Measurements from ENCODE around the gene NPLOC4.
"Not testable (repeated sequence)": the region's sequence is repeated elsewhere in the genome, so short reads cannot be mapped to it uniquely, and the experiment has no call there.

NPLOC4 gene

DNA sequence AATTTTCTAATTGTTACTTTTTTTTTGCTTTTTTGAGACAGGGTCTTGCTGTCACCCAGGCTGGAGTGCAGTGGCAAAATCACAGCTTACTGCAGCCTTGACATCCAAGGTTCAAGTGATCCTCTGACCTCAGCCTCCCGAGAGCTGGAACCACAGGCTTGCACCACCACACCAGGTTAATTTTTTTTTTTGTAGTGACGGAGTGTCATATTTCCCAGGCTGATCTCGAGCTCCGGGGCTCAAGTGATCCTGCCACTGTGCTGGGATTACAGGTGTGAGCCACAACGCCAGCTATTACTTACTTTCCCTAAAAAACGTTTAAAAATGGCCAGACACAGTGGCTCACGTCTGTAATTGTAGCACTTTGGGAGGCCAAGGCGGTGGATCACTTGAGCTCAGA is 6.6 kb downstream of the NPLOC4 start:
- H3K36me3 Mint-ChIP-seq (ENCODE audit: low read depth): peaks cover 50% of the 10 kb centered on the region
- H3K4me3 Mint-ChIP-seq: no peak overlapping the region
- H3K9me3 Mint-ChIP-seq: no peaks in the 10 kb centered on the region
- H3K27me3 Mint-ChIP-seq: no peaks in the 10 kb centered on the region
- peaks cover 9% of the 10 kb centered on the region for H3K4me1 Mint-ChIP-seq (ENCODE audit: low read depth)
- H3K27ac Mint-ChIP-seq: no peak overlapping the region

- peaks cover 63% of the 10 kb centered on the region for H3K36me3 Mint-ChIP-seq (ENCODE audit: low read depth)
- H3K27ac Mint-ChIP-seq: no peak overlapping the region
- H3K4me3 Mint-ChIP-seq: no peak overlapping the region
- H3K27me3 Mint-ChIP-seq: no peaks in the 10 kb centered on the region
- peaks cover 4% of the 10 kb centered on the region for H3K4me1 Mint-ChIP-seq (ENCODE audit: low read depth)
- H3K9me3 Mint-ChIP-seq: no peaks in the 10 kb centered on the region
These were observed 15.3 kb downstream of the NPLOC4 start for GRCh38 chr17:81621494-81622130.

DNA sequence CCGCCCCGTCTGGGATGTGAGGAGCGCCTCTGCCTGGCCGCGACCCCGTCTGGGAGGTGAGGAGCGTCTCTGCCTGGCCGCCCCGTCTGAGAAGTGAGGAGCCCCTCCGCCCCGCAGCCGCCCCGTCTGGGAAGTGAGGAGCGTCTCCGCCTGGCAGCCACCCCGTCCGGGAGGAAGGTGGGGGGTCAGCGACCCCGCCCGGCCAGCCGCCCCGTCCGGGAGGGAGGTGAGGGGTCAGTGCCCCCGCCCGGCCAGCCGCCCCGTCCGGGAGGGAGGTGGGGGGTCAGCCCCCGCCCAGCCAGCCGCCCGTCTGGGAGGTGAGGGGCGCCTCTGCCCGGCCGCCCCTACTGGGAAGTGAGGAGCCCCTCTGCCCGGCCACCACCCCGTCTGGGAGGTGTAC is 18.6 kb downstream of the NPLOC4 start:
- H3K4me1 Mint-ChIP-seq (ENCODE audit: low read depth): peaks cover 31% of the 10 kb centered on the region
- not testable (repeated sequence) for H3K27me3 Mint-ChIP-seq, H3K4me3 Mint-ChIP-seq, H3K27ac Mint-ChIP-seq, H3K9me3 Mint-ChIP-seq
- H3K36me3 Mint-ChIP-seq (ENCODE audit: low read depth): peaks cover 54% of the 10 kb centered on the region

- no peak overlapping the region for H3K4me3 Mint-ChIP-seq
- H3K27me3 Mint-ChIP-seq: no peaks in the 10 kb centered on the region
- H3K27ac Mint-ChIP-seq: no peak overlapping the region
- no peaks in the 10 kb centered on the region for H3K9me3 Mint-ChIP-seq
- H3K36me3 Mint-ChIP-seq (ENCODE audit: low read depth): peaks cover 64% of the 10 kb centered on the region
- peaks cover 33% of the 10 kb centered on the region for H3K4me1 Mint-ChIP-seq (ENCODE audit: low read depth)
These were observed 20.0 kb downstream of the NPLOC4 start for GRCh38 chr17:81616877-81617276.

DNA sequence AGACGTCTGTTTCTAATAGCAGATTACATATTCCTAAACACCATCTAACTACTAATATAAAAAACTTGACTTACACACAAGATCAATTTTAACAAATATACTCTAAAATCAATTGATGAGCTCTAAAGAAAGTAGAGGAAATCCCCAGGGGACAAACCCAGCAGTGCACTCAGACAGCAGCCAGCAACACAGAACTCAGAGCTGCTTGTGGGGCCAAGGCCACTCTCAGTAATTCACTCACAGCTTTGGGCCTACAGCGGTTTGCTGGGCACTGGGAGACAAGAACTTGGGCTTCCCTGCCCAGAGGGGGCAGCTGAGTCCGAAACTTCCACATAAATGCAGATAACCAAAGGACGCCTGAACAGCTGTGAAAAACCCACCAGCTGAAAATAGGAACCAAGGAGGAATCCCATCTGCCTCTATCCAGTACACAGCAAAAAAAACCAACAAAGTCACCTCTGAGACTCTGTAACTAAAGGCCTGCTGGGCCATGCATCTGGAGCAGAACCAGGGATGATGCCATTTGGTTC is 21.4 kb downstream of the NPLOC4 start:
- peaks cover 51% of the 10 kb centered on the region for H3K36me3 Mint-ChIP-seq (ENCODE audit: low read depth)
- no peak overlapping the region for H3K4me3 Mint-ChIP-seq
- H3K9me3 Mint-ChIP-seq: no peaks in the 10 kb centered on the region
- H3K27me3 Mint-ChIP-seq: no peaks in the 10 kb centered on the region
- H3K27ac Mint-ChIP-seq: peak overlapping the region; percentile 94
- peaks cover 33% of the 10 kb centered on the region for H3K4me1 Mint-ChIP-seq (ENCODE audit: low read depth)

DNA sequence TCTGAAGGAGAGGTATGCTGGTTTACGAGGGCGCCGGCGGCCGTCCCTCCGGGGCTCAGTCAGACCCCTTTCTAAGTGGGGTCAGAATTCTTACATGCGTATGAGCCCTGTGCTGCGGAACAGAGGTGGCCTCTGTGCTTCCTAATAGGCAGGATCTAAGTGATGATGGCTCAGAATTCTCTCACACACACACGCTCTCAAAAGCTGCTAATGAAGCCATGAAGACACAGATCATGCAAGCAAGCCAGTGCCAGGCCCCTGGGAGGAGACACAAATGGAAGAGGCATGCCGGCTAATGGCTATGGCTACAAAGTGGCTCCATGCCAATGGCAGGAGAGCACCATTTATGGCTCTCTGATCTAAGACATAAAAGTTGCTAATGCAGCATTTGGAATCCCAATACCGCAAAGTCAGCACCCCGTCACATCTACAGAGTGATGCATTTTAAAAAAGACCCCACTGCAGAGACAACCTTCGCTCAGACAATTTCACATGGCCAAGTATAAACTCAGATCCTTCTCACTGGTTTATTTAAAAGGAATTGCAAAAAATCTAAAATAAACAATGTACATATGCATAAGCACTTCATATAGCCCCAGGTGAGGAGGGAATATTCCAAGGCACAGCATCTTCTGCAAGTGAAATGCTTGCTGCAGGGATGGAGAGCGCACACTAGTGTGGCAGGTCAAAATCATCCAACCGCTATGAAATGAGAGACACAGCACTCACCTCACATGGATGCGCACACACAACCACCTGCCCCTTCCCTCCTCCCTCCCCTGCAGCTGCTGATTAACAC is 24.5 kb downstream of the NPLOC4 start:
- H3K27me3 Mint-ChIP-seq: no peaks in the 10 kb centered on the region
- H3K27ac Mint-ChIP-seq: no peak overlapping the region
- no peaks in the 10 kb centered on the region for H3K9me3 Mint-ChIP-seq
- H3K36me3 Mint-ChIP-seq (ENCODE audit: low read depth): peaks cover 57% of the 10 kb centered on the region
- H3K4me1 Mint-ChIP-seq (ENCODE audit: low read depth): peaks cover 45% of the 10 kb centered on the region
- no peak overlapping the region for H3K4me3 Mint-ChIP-seq

GRCh38 chr17:81609541-81610311 is 27.2 kb downstream of the NPLOC4 start:
- H3K27ac Mint-ChIP-seq: no peak overlapping the region
- no peak overlapping the region for H3K4me3 Mint-ChIP-seq
- peaks cover 60% of the 10 kb centered on the region for H3K36me3 Mint-ChIP-seq (ENCODE audit: low read depth)
- no peaks in the 10 kb centered on the region for H3K9me3 Mint-ChIP-seq
- H3K27me3 Mint-ChIP-seq: no peaks in the 10 kb centered on the region
- H3K4me1 Mint-ChIP-seq (ENCODE audit: low read depth): peaks cover 28% of the 10 kb centered on the region

- peaks cover 66% of the 10 kb centered on the region for H3K36me3 Mint-ChIP-seq (ENCODE audit: low read depth)
- no peak overlapping the region for H3K4me3 Mint-ChIP-seq
- H3K27ac Mint-ChIP-seq: peak overlapping the region; percentile 26
- H3K9me3 Mint-ChIP-seq: no peaks in the 10 kb centered on the region
- H3K4me1 Mint-ChIP-seq (ENCODE audit: low read depth): peaks cover 17% of the 10 kb centered on the region
- H3K27me3 Mint-ChIP-seq: no peaks in the 10 kb centered on the region
These were observed 28.3 kb downstream of the NPLOC4 start for GRCh38 chr17:81608605-81609004.

DNA sequence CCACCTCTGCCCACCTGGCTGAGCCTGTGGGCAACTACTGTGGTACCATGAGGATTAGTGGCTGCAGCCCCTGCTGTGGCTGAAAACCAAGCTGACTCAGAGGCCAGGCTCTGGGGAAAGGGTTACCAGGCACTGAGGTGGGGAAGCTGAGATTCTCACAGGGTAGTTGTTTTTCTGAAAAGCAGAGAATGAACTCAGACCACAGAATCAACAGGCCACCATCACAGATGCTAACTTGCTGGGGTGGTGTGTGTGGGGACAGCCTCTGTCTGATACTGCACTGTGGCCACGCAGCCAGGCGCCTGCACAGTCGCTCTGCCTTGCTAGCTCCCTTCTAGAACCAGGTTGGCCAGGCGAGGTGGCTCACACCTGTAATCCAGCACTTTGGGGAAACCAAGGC is 28.8 kb downstream of the NPLOC4 start:
- H3K4me3 Mint-ChIP-seq: no peak overlapping the region
- peaks cover 12% of the 10 kb centered on the region for H3K4me1 Mint-ChIP-seq (ENCODE audit: low read depth)
- no peaks in the 10 kb centered on the region for H3K27me3 Mint-ChIP-seq
- peaks cover 63% of the 10 kb centered on the region for H3K36me3 Mint-ChIP-seq (ENCODE audit: low read depth)
- H3K27ac Mint-ChIP-seq: peak overlapping the region; percentile 55
- no peaks in the 10 kb centered on the region for H3K9me3 Mint-ChIP-seq

DNA sequence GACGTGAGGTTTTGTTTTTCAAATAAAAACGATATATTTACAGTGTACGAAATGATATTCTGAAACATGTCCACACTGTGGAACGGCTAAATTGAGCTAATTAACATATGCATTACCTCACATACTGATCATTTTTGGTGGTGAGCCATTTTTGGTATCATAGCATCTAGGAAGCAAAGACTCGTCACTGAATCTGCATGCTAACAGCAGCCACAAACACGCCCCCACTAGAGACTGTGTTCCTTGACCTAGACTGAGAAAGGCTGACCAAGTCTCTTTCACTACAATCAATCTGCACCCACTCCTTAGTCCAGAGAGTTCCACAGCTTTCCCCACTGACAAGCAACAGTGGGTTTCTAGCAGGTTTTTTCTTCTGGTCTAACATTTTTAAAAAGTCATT is 29.5 kb downstream of the NPLOC4 start:
- H3K36me3 Mint-ChIP-seq (ENCODE audit: low read depth): peaks cover 59% of the 10 kb centered on the region

GRCh38 chr17:81603846-81604610 is 32.9 kb downstream of the NPLOC4 start:
- no peaks in the 10 kb centered on the region for H3K9me3 Mint-ChIP-seq
- peaks cover 15% of the 10 kb centered on the region for H3K4me1 Mint-ChIP-seq (ENCODE audit: low read depth)
- peaks cover 71% of the 10 kb centered on the region for H3K36me3 Mint-ChIP-seq (ENCODE audit: low read depth)
- no peaks in the 10 kb centered on the region for H3K27me3 Mint-ChIP-seq
- no peak overlapping the region for H3K27ac Mint-ChIP-seq
- no peak overlapping the region for H3K4me3 Mint-ChIP-seq

More for the DNA sequence above, 29.5 kb downstream of the NPLOC4 start:
- H3K27me3 Mint-ChIP-seq: no peaks in the 10 kb centered on the region
- peak overlapping the region; percentile 55 for H3K27ac Mint-ChIP-seq
- H3K4me1 Mint-ChIP-seq (ENCODE audit: low read depth): peaks cover 12% of the 10 kb centered on the region
- no peaks in the 10 kb centered on the region for H3K9me3 Mint-ChIP-seq
- H3K4me3 Mint-ChIP-seq: no peak overlapping the region

DNA sequence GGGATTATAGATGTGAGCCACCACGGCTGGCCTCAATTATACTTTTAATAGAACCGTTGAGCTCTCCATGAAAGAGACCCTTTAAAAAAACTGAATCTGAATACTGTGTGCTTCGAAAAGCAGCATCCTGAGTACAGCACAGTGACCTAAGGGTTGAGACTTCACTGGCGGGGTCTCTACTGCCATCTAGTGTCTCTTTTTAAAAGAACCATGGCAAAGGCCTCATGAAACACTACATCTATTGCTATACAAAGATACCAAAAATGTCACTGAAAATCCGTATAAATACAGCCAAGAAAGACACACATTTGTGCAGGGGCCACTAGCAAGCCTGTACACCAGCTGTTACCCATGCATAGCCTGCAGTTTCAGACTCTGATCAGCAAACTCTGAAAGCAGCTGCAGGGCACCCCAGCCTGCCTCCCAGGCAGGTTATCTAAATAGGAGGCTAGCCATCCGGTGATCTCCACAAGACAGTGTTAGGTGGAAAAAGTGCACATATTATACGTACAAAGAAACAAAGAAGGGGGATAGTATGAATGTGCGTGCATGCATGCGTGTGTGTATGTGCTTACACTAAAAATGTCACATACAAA is 35.3 kb downstream of the NPLOC4 start:
- H3K9me3 Mint-ChIP-seq: no peaks in the 10 kb centered on the region
- H3K27ac Mint-ChIP-seq: no peak overlapping the region
- H3K4me1 Mint-ChIP-seq (ENCODE audit: low read depth): peaks cover 10% of the 10 kb centered on the region
- H3K36me3 Mint-ChIP-seq (ENCODE audit: low read depth): peaks cover 69% of the 10 kb centered on the region
- no peaks in the 10 kb centered on the region for H3K27me3 Mint-ChIP-seq
- no peak overlapping the region for H3K4me3 Mint-ChIP-seq

- H3K27me3 Mint-ChIP-seq: no peaks in the 10 kb centered on the region
- no peak overlapping the region for H3K4me3 Mint-ChIP-seq
- H3K36me3 Mint-ChIP-seq (ENCODE audit: low read depth): peaks cover 66% of the 10 kb centered on the region
- H3K4me1 Mint-ChIP-seq (ENCODE audit: low read depth): peaks cover 10% of the 10 kb centered on the region
- no peaks in the 10 kb centered on the region for H3K9me3 Mint-ChIP-seq
- H3K27ac Mint-ChIP-seq: no peak overlapping the region
These were observed 37.0 kb downstream of the NPLOC4 start for GRCh38 chr17:81599719-81600486.
